ENCODE results near the gene TAS1R3. TPM values are rescaled to one million over a fixed set of nuclear protein-coding genes. Genes with fewer than 3 reads are reported as not detected.
A peak's percentile ranks its signal among the peaks of the same experiment; 100 is the strongest.

The TAS1R3 gene
- polyA plus RNA-seq, 1 donor = 3.3 TPM

DNA sequence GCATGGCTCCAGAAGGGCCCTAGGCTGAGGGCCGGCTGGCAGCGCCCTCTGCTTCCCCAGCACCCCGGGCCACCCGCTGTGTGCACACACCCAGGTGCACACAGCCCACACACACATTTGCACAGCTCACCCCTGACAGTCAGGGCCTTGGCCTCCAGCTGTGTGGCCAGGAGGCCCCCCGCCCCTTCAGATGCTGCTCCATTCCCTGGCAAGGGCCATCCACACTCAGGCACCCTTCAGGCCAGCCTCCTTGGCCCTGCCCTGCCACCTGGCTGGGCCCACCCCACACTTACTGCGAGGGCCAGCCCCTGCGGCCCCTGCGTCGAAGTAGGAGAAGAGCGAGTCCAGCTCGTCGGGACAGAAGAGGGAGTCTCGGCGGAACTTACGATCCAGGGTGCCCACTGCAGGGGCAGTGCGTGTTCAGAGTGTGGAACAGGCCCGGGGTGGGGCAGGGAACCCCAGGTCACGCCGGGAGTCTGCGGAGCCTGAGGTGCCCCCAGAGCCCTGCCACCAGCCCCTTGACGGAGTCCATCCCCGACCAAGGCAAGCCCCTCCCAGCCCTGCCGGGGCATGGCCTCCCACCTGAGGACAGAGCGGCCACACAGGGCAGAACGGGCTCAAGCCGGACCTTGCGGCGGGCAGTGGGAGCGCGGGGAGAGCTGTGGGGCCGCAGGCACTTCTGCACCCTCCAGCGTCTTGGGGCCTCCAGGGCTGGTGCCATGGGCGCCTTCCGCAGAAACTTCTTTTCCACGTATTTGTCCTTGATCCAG, 35.7 kb upstream of the TAS1R3 start:
- DNase-seq (ENCODE audit: low read depth) = no peak

GRCh38 chr1:1296070-1297061, 34.7 kb upstream of the TAS1R3 start:
- no peak for DNase-seq (ENCODE audit: low read depth)

GRCh38 chr1:1297802-1298424, 33.2 kb upstream of the TAS1R3 start:
- DNase-seq (ENCODE audit: low read depth) = no peak

DNA sequence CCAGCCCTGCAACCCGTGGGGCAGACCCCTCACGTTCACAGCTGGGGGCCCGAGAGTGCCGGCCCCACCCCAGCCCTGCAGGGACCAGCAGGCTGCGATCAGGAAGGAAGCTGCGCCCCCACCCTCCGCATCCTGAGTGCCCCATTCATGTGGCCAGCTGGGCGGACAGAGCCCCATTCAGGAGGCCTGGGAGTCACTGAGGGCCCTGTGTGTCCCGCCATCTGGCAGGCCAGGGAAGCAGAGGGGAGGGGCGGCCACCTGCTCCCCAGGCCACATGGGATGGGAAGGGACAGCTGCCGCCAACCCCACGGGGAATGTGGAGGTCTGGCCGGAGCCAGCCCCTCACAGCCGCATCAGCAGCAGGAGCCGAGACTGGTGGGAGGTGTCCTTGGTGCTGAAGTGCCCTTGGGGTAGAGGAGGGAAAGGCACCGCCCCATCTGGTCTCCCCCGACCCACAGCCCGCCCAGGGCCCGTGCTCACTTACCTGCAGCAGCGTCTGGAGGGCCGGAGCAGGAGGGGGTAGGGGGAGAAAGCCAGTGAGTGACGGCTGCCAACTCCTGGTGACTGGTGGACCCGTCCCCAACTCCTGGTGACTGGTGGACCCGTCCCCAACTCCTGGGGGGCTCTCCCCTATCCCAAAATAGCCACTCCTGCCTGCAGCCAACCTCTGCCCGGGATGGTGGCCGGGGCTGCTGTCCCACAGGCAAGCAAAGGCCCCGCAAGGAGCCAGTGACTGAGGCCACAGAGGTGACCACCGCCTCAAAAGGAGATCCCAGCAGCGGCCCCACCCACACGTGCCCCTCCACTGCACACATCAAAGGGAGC, 32.0 kb upstream of the TAS1R3 start:
- DNase-seq (ENCODE audit: low read depth) = no peak

- DNase-seq (ENCODE audit: low read depth) = no peak
These were observed 31.3 kb upstream of the TAS1R3 start for GRCh38 chr1:1299686-1300351.

- DNase-seq (ENCODE audit: low read depth) = no peak
These were observed 30.7 kb upstream of the TAS1R3 start for GRCh38 chr1:1300352-1300739.

GRCh38 chr1:1302006-1302430, 29.1 kb upstream of the TAS1R3 start:
- no peak for DNase-seq (ENCODE audit: low read depth)

DNA sequence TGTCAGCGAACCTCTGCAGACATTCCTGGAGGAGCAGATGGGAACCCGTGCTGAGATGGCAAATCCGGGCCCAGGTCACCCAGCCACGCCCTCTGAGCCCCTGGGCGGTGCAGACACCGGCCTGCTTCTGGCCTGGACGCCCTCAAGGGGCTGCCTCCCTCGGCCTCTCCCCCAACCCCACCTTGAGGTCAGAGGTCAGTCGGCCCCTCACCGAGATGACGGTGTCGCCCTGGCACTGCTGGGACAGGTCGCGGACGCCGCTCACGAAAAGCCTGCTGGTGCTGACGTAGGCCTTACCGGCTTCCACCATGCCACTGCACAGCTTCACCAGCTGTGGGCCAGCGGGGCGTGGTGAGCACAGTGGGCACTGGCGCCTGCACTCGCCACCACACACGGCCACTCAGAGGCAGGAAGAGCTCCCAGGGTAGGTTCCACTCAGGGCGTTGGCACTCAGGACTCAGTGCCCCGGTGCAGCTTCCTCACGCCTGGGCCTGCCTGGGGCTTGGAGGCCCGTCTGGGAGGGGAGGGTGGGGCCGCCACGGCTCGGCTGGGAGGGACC, 28.1 kb upstream of the TAS1R3 start:
- DNase-seq (ENCODE audit: low read depth) = no peak

DNA sequence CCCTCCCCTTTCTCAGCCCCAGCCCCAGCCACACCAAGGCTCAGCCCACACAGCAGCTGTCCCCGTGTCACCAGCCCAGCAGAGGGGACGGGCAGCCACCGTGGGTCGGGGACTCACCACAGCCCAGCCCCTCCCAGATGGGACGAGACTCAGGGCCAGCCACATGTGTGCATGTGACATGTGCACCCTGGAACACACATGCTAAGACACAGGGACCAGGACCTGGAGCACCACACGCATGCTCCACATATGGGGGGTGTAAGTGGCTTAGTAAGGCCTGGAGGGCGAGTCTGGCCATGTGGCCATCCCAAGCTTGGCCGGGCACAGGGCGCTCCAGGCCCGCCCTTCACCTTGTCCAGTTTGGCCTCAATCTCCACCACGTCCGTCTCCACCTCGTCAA, 27.3 kb upstream of the TAS1R3 start:
- no peak for DNase-seq (ENCODE audit: low read depth)

GRCh38 chr1:1304331-1305299, 26.5 kb upstream of the TAS1R3 start:
- DNase-seq (ENCODE audit: low read depth) = no peak

GRCh38 chr1:1305300-1306069, 25.6 kb upstream of the TAS1R3 start:
- DNase-seq (ENCODE audit: low read depth) = no peak

- no peak for DNase-seq (ENCODE audit: low read depth)
These were observed 24.9 kb upstream of the TAS1R3 start for GRCh38 chr1:1306070-1306660.

GRCh38 chr1:1306661-1307260, 24.3 kb upstream of the TAS1R3 start:
- DNase-seq (ENCODE audit: low read depth) = no peak

- DNase-seq (ENCODE audit: low read depth) = no peak
These were observed 23.7 kb upstream of the TAS1R3 start for GRCh38 chr1:1307261-1307922.

DNA sequence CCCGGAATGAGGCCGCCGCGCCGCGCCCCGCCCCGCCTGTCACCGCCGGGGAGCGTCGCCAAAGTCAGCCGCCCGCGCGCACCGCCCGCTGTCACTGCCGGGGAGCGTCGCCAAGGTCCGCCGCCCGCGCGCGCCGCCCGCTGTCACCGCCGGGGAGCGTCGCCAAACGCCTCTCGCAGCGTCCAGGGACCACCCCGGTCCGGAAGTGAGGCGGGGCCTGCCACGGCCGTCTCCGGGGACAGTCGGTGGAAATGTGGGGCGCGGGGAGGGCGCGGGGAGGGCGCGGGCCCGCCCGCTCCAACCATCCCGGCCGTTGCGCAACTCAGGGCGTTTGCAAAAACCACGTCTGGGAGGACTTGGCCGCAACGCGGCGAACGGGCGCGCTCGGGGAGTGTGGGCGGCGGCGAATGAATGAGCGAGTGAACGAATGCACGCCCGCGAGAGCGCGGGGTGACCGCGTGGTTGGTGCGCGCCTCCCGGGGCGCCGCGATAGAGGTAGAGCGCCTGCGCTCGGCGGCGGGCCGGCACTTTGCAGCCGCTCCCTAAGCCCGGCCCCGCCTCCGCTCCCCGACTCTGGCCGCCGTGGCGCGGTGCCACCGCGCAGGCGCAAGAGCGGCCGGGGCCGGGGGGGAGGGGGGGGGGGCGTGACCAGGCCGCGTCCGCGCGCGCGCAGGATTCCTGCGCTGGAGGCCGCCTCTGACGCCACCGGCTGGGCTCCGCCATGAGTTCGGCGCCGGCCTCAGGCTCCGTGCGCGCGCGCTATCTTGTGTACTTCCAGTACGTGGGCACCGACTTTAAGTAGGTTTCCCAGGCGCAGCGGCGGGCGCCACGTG, 22.9 kb upstream of the TAS1R3 start, which contains the start of the genes ACAP3 and PUSL1:
ACAP3 (minus strand) TSS at position 8 of the 833 bp plus-strand sequence. CDS start 115 bp downstream, outside the sequence.
PUSL1 (plus strand) TSS at position 675 of the 833 bp plus-strand sequence; CDS start at position 722, 47 bp downstream.
- DNase-seq (ENCODE audit: low read depth) = peak; percentile 83

GRCh38 chr1:1308756-1309250, 22.3 kb upstream of the TAS1R3 start:
- no peak for DNase-seq (ENCODE audit: low read depth)

Measured in forelimb muscle (tissue), 1 donor.